ENCODE results near the gene GAR1.

Gene GAR1

DNA sequence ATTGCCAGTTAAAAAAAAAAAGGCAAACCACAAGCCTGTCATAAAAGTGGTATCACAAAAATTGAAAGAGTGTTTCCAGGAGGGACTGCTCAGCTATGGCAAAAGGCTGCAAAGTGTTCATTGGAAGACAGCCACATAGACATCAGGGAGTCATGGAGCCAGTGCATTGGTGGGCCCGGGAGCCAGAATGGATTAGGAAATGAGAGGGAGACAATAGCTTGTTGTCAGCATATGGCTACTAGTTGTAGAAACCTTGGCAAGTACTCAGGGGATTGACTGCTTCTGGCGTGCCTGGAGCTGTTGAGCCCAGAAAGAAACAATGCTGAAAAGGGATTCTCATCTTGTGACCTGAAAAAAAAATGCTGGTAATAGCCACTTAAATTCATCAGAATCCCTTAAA is 5.0 kb downstream of the GAR1 start:
- Histone ChIP-seq H3K36me3 (ENCODE audit: insufficient read depth, low read length) (peaks cover 76% of the 10 kb centered on the region), H3K27me3 (ENCODE audit: insufficient read depth, low read length) (no peaks in the 10 kb centered on the region)
- TF ChIP-seq CTCF (IDR thresholded peaks at IDR 0.05; ENCODE audit: low read length) (no peak), EZH2 (IDR thresholded peaks at IDR 0.05; ENCODE audit: borderline replicate concordance, low read length) (no peak)

DNA sequence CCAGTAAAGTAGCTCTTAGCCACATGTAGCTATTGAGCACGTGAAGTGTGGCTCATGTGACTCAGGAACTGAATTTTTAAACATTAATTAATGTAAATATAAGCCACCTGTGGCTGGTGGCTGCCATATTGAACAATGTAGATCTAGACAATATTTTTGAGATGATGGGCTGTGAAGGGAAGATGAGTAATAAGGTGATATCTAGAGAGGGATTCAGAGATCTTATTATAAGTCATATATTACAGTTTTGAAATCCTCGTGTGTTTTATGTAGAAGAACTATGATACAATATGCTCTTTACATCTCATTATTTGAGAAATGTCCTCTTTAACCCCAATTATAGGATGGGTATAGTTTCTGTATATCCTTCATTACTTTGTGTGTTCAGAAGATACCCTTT is 5.6 kb downstream of the GAR1 start:
- Histone ChIP-seq H2AFZ (ENCODE audit: low read length) (no peak overlapping the region), H3K4me1 (ENCODE audit: insufficient read depth, low read length, severe bottlenecking) (peaks cover 11% of the 10 kb centered on the region), H3K9me3 (ENCODE audit: low read length) (no peaks in the 10 kb centered on the region), H3K27ac (ENCODE audit: low read depth, low read length, poor library complexity, severe bottlenecking) (no peak overlapping the region), H3K36me3 (ENCODE audit: insufficient read depth, low read length) (peaks cover 77% of the 10 kb centered on the region), H4K20me1 (ENCODE audit: insufficient read depth, low read length) (no peaks in the 10 kb centered on the region), H3K27me3 (ENCODE audit: insufficient read depth, low read length) (no peaks in the 10 kb centered on the region), H3K9me2 (ENCODE audit: low read depth, low read length) (no peaks in the 10 kb centered on the region), H3K79me2 (ENCODE audit: insufficient read depth, low read length) (peaks cover 10% of the 10 kb centered on the region; the same call in 1 of the 2 replicates), H3F3A (ENCODE audit: insufficient read depth, low read length) (peaks cover 7% of the 10 kb centered on the region; the same call in 1 of the 2 replicates), H3K4me3 (ENCODE audit: low read depth, low read length, poor library complexity, severe bottlenecking) (no peak overlapping the region), H3K9ac (ENCODE audit: low read length) (no peak overlapping the region), H3K4me2 (ENCODE audit: low read length) (no peak overlapping the region)
- TF ChIP-seq CTCF (IDR thresholded peaks at IDR 0.05; ENCODE audit: low read length) (no peak), EZH2 (IDR thresholded peaks at IDR 0.05; ENCODE audit: borderline replicate concordance, low read length) (no peak)

More for the DNA sequence above, 5.0 kb downstream of the GAR1 start:
- Histone ChIP-seq H3K9ac (ENCODE audit: low read length) (no peak overlapping the region), H3F3A (ENCODE audit: insufficient read depth, low read length) (peaks cover 7% of the 10 kb centered on the region; the same call in 1 of the 2 replicates), H3K9me2 (ENCODE audit: low read depth, low read length) (no peaks in the 10 kb centered on the region), H2AFZ (ENCODE audit: low read length) (no peak overlapping the region), H3K79me2 (ENCODE audit: insufficient read depth, low read length) (peaks cover 14% of the 10 kb centered on the region; the same call in 1 of the 2 replicates), H3K4me2 (ENCODE audit: low read length) (no peak overlapping the region), H3K4me3 (ENCODE audit: low read depth, low read length, poor library complexity, severe bottlenecking) (no peak overlapping the region), H4K20me1 (ENCODE audit: insufficient read depth, low read length) (no peaks in the 10 kb centered on the region), H3K9me3 (ENCODE audit: low read length) (no peaks in the 10 kb centered on the region), H3K27ac (ENCODE audit: low read depth, low read length, poor library complexity, severe bottlenecking) (no peak overlapping the region), H3K4me1 (ENCODE audit: insufficient read depth, low read length, severe bottlenecking) (peaks cover 13% of the 10 kb centered on the region)

GRCh38 chr4:109826719-109827118 is 11.2 kb downstream of the GAR1 start:
- Histone ChIP-seq H3K9ac (ENCODE audit: low read length) (no peak overlapping the region), H3K79me2 (ENCODE audit: insufficient read depth, low read length) (no peaks in the 10 kb centered on the region), H3K9me3 (ENCODE audit: low read length) (no peaks in the 10 kb centered on the region), H3K4me3 (ENCODE audit: low read depth, low read length, poor library complexity, severe bottlenecking) (no peak overlapping the region), H3K4me1 (ENCODE audit: insufficient read depth, low read length, severe bottlenecking) (no peaks in the 10 kb centered on the region), H3K27ac (ENCODE audit: low read depth, low read length, poor library complexity, severe bottlenecking) (no peak overlapping the region), H3K27me3 (ENCODE audit: insufficient read depth, low read length) (no peaks in the 10 kb centered on the region), H3F3A (ENCODE audit: insufficient read depth, low read length) (peaks cover 7% of the 10 kb centered on the region; the same call in 1 of the 2 replicates), H3K9me2 (ENCODE audit: low read depth, low read length) (no peaks in the 10 kb centered on the region), H2AFZ (ENCODE audit: low read length) (no peak overlapping the region), H3K4me2 (ENCODE audit: low read length) (no peak overlapping the region), H4K20me1 (ENCODE audit: insufficient read depth, low read length) (no peaks in the 10 kb centered on the region), H3K36me3 (ENCODE audit: insufficient read depth, low read length) (peaks cover 35% of the 10 kb centered on the region)
- TF ChIP-seq EZH2 (IDR thresholded peaks at IDR 0.05; ENCODE audit: borderline replicate concordance, low read length) (no peak), CTCF (IDR thresholded peaks at IDR 0.05; ENCODE audit: low read length) (peak; percentile 53; the same call in 1 of the 2 replicates)

Data from OCI-LY1 (cell line).